H1 (cell line): Measurements from ENCODE around the gene FAM98A. TPM values are rescaled to one million over a fixed set of nuclear protein-coding genes. Genes with fewer than 3 reads are reported as not detected.

ENCODE experiments used
- CTCF ChIA-PET: fragments of 300-600 bp; sonication (Branson Sonifier 250); formaldehyde crosslinking; loops from one replicate; lab custom pipeline; 2021; ENCODE audit not compliant: partially characterized antibody; lab: Charles Lee
- POLR2A ChIA-PET: fragments of 300-600 bp; sonication (Branson Sonifier 250); formaldehyde crosslinking; loops from one replicate; lab custom pipeline; 2021; ENCODE audit warnings: inconsistent platforms; ENCODE audit not compliant: partially characterized antibody; lab: Charles Lee
- DNase-seq, 2 experiments: peaks; one replicate each; pipeline versions ENCODE4 v3.0.0 to v3.0.0-alpha.2; 2010 to 2022; ENCODE audit warnings: low spot score in 2 of 2, low read depth in 1 of 2, mixed read lengths in 1 of 2
- FAIRE-seq: peaks from 2 replicates; lab custom pipeline; 2011; peaks lifted over from hg19 to GRCh38; lab: Jason Lieb, UNC
- H2AFZ ChIP-seq: 2 replicates; pipeline ENCODE4 v1.8.1; 2012; ENCODE audit warnings: low read length, inconsistent platforms
- H2AK5ac ChIP-seq: 2 replicates; pipeline ENCODE4 v1.6.1; 2013; ENCODE audit warnings: low read depth, low read length
- H2BK120ac ChIP-seq: replicated peaks from 2 replicates; pipeline ENCODE3; 2013; ENCODE audit warnings: low read depth, low read length, inconsistent platforms
- H2BK12ac ChIP-seq: 2 replicates; pipeline ENCODE4 v1.6.1; 2013; ENCODE audit warnings: low read depth, low read length
- H2BK15ac ChIP-seq: 2 replicates; pipeline ENCODE4 v1.6.1; 2013; ENCODE audit warnings: low read length
- H2BK20ac ChIP-seq: 2 replicates; pipeline ENCODE4 v1.6.1; 2013; ENCODE audit warnings: low read length
- H2BK5ac ChIP-seq: 2 replicates; pipeline ENCODE4 v1.6.1; 2013; ENCODE audit warnings: low read depth, low read length
- H3K14ac ChIP-seq: 2 replicates; pipeline ENCODE4 v1.6.1; 2013; ENCODE audit warnings: inconsistent platforms; ENCODE audit not compliant: insufficient read length
- H3K18ac ChIP-seq: 2 replicates; pipeline ENCODE4 v1.6.1; 2013; ENCODE audit warnings: low read length; ENCODE audit errors: extremely low read depth
- H3K23ac ChIP-seq: 2 replicates; pipeline ENCODE4 v1.6.1; 2013; ENCODE audit warnings: inconsistent platforms; ENCODE audit not compliant: insufficient read length
- H3K23me2 ChIP-seq: 2 replicates; pipeline ENCODE4 v1.6.1; 2013; ENCODE audit warnings: low read depth, low read length
- H3K27ac ChIP-seq: 2 replicates; pipeline ENCODE4 v1.6.1; 2011; ENCODE audit warnings: low read depth, low read length, inconsistent platforms
- H3K27me3 ChIP-seq, 4 experiments: replicated peaks in 1 of 4; 1 replicate in 1 of 4; 2 replicates in 3 of 4; pipeline versions ENCODE4 v1.6.1 to v1.8.1; 2011 to 2013; ENCODE audit warnings: low read length in 3 of 4, mild to moderate bottlenecking in 3 of 4, inconsistent platforms in 2 of 4, mixed read lengths in 2 of 4, moderate library complexity in 1 of 4; ENCODE audit not compliant: control insufficient read depth in 3 of 4, insufficient read depth in 3 of 4; ENCODE audit errors: extremely low read depth in 1 of 4
- H3K36me3 ChIP-seq, 4 experiments: 2 replicates each; pipeline versions ENCODE4 v1.6.1 to v1.8.1; 2011 to 2013; ENCODE audit warnings: mild to moderate bottlenecking in 4 of 4, low read length in 3 of 4, moderate library complexity in 2 of 4, control low read depth in 1 of 4, inconsistent platforms in 1 of 4; ENCODE audit not compliant: insufficient read depth in 4 of 4, control insufficient read depth in 2 of 4
- H3K4ac ChIP-seq: replicated peaks from 2 replicates; pipeline ENCODE3; 2013; ENCODE audit warnings: low read length, low read depth, mixed read lengths, inconsistent platforms; ENCODE audit not compliant: insufficient read length
- H3K4me1 ChIP-seq, 4 experiments: replicated peaks in 1 of 4; 1 replicate in 1 of 4; 2 replicates in 3 of 4; pipeline versions ENCODE4 v1.6.1 to v1.8.1; 2011 to 2013; ENCODE audit warnings: low read length in 3 of 4, inconsistent platforms in 2 of 4, mixed read lengths in 1 of 4; ENCODE audit not compliant: insufficient read depth in 4 of 4, control insufficient read depth in 3 of 4
- H3K4me2 ChIP-seq, 2 experiments: 2 replicates each; pipeline versions ENCODE4 v1.6.1 to v1.8.1; 2011 to 2013; ENCODE audit warnings: low read depth in 2 of 2, low read length in 2 of 2, control low read depth in 1 of 2, inconsistent platforms in 1 of 2, mild to moderate bottlenecking in 1 of 2; ENCODE audit not compliant: insufficient read depth in 1 of 2
- H3K4me3 ChIP-seq, 4 experiments: fragments of 200-600, 300-600 bp in 1 of 4; sonication (generic), shearing (Covaris generic), sonication (Bioruptor Twin) in 1 of 4; 2 replicates each; pipeline versions ENCODE4 v1.5.1 to v1.8.1; 2011 to 2016; ENCODE audit warnings: low read length in 4 of 4, low read depth in 3 of 4, control low read depth in 2 of 4, inconsistent platforms in 2 of 4, mild to moderate bottlenecking in 2 of 4, mixed read lengths in 1 of 4, moderate library complexity in 1 of 4; ENCODE audit not compliant: insufficient read depth in 2 of 4; ENCODE audit errors: extremely low read depth in 1 of 4
- H3K56ac ChIP-seq: replicated peaks from 2 replicates; pipeline ENCODE3; 2013; ENCODE audit warnings: low read depth, mild to moderate bottlenecking, mixed read lengths, low read length, inconsistent platforms; ENCODE audit not compliant: insufficient read length
- H3K79me1 ChIP-seq: 2 replicates; pipeline ENCODE4 v1.6.1; 2013; ENCODE audit warnings: low read depth, low read length, control low read depth
- H3K79me2 ChIP-seq, 2 experiments: 2 replicates each; pipeline versions ENCODE4 v1.6.1 to v1.8.1; 2012 to 2013; ENCODE audit warnings: low read length in 2 of 2, mild to moderate bottlenecking in 2 of 2, inconsistent platforms in 1 of 2; ENCODE audit not compliant: insufficient read depth in 2 of 2, control insufficient read depth in 1 of 2
- H3K9ac ChIP-seq, 4 experiments: replicated peaks in 1 of 4; 1 replicate in 1 of 4; 2 replicates in 3 of 4; pipeline versions ENCODE4 v1.6.1 to v1.8.1; 2011 to 2013; ENCODE audit warnings: low read depth in 3 of 4, low read length in 3 of 4, control low read depth in 2 of 4, mild to moderate bottlenecking in 2 of 4, moderate library complexity in 2 of 4, inconsistent platforms in 1 of 4; ENCODE audit errors: extremely low read depth in 1 of 4
- H3K9me3 ChIP-seq, 2 experiments: 2 replicates each; pipeline versions ENCODE4 v1.6.1 to v1.8.1; 2012 to 2013; ENCODE audit warnings: mild to moderate bottlenecking in 2 of 2, moderate library complexity in 2 of 2, control low read depth in 1 of 2, inconsistent platforms in 1 of 2, low read depth in 1 of 2, low read length in 1 of 2, mixed read lengths in 1 of 2; ENCODE audit not compliant: insufficient read depth in 2 of 2
- H4K20me1 ChIP-seq, 2 experiments: replicated peaks in 1 of 2; 2 replicates each; pipeline versions ENCODE3 to v1.8.1; 2011 to 2013; ENCODE audit warnings: inconsistent platforms in 2 of 2, low read length in 2 of 2, mild to moderate bottlenecking in 1 of 2; ENCODE audit not compliant: insufficient read depth in 2 of 2, control insufficient read depth in 1 of 2
- H4K5ac ChIP-seq: 2 replicates; pipeline ENCODE4 v1.6.1; 2013; ENCODE audit warnings: low read length, low read depth, mixed read lengths, inconsistent platforms; ENCODE audit not compliant: insufficient read length
- H4K8ac ChIP-seq: 2 replicates; pipeline ENCODE4 v1.8.0; 2013; ENCODE audit warnings: mild to moderate bottlenecking, moderate library complexity, low read length, inconsistent platforms; ENCODE audit not compliant: insufficient read depth; ENCODE audit errors: extremely low read depth
- H4K91ac ChIP-seq: replicated peaks from 2 replicates; pipeline ENCODE3; 2013; ENCODE audit warnings: low read length, mixed read lengths, inconsistent platforms; ENCODE audit not compliant: insufficient read length
- CTCF ChIP-seq, 3 experiments: IDR thresholded peaks; 1 replicate in 2 of 3; 2 replicates in 1 of 3; pipeline versions ENCODE4 v1.5.1 to v1.6.1; 2011; ENCODE audit warnings: low read length in 3 of 3, mild to moderate bottlenecking in 3 of 3, inconsistent platforms in 2 of 3, low read depth in 1 of 3, moderate library complexity in 1 of 3; ENCODE audit not compliant: insufficient read depth in 1 of 3; ENCODE audit errors: control extremely low read depth in 1 of 3
- EZH2 ChIP-seq: fragments of 200-600 bp; sonication (generic); IDR thresholded peaks from 2 replicates; pipeline ENCODE4 v1.7.1; 2012; ENCODE audit warnings: low read depth, mild to moderate bottlenecking, moderate library complexity, low read length, inconsistent platforms; ENCODE audit not compliant: severe bottlenecking
- FOSL1 ChIP-seq: IDR thresholded peaks from 2 replicates; pipeline ENCODE4 v1.6.1; 2011; ENCODE audit warnings: mild to moderate bottlenecking, low read depth, low read length, moderate library complexity; ENCODE audit not compliant: insufficient read depth
- GABPA ChIP-seq: IDR thresholded peaks from 2 replicates; pipeline ENCODE4 v1.6.1; 2011; ENCODE audit warnings: mild to moderate bottlenecking, low read length, moderate library complexity, borderline replicate concordance; ENCODE audit not compliant: insufficient read depth
- JUN ChIP-seq: IDR thresholded peaks from 2 replicates; pipeline ENCODE4 v1.6.1; 2011; ENCODE audit warnings: low read depth, mild to moderate bottlenecking, improper control_type of control experiment, low read length
- POLR2A ChIP-seq, 2 experiments: IDR thresholded peaks; 1 replicate in 1 of 2; 2 replicates in 1 of 2; pipeline ENCODE4 v1.6.1; 2011; ENCODE audit warnings: low read depth in 2 of 2, low read length in 2 of 2, mild to moderate bottlenecking in 2 of 2; ENCODE audit errors: control extremely low read depth in 1 of 2
- POU5F1 ChIP-seq: IDR thresholded peaks from 2 replicates; pipeline ENCODE4 v1.6.1; 2011; ENCODE audit warnings: low read depth, mild to moderate bottlenecking, low read length, moderate library complexity
- RAD21 ChIP-seq, 2 experiments: IDR thresholded peaks in 1 of 2; conservative IDR thresholded peaks in 1 of 2; 2 replicates each; pipeline ENCODE4 v1.6.1; 2011; ENCODE audit warnings: low read depth in 2 of 2, low read length in 2 of 2, improper control_type of control experiment in 1 of 2, inconsistent platforms in 1 of 2, mild to moderate bottlenecking in 1 of 2, moderate library complexity in 1 of 2
- RBBP5 ChIP-seq: IDR thresholded peaks from 2 replicates; pipeline ENCODE4 v1.7.1; 2012; ENCODE audit warnings: low read depth, mild to moderate bottlenecking, inconsistent platforms, low read length, moderate library complexity, borderline replicate concordance
- SRF ChIP-seq: IDR thresholded peaks from 2 replicates; pipeline ENCODE4 v1.6.1; 2011; ENCODE audit warnings: mild to moderate bottlenecking, low read depth, low read length, moderate library complexity
- YY1 ChIP-seq: IDR thresholded peaks from 2 replicates; pipeline ENCODE4 v1.6.1; 2011; ENCODE audit warnings: low read depth, mild to moderate bottlenecking, low read length
- WGBS, 2 experiments: shearing (Covaris generic) in 1 of 2; methylation state at CpG; one replicate each; pipeline versions ENCODE4 v1.1.6 to v1.1.7; 2013 to 2015; ENCODE audit warnings: low lambda C conversion rate in 2 of 2, mixed read lengths in 2 of 2, inconsistent platforms in 1 of 2, low coverage in 1 of 2, missing lambda C conversion rate in 1 of 2; ENCODE audit not compliant: insufficient replicate concordance in 2 of 2, insufficient coverage in 1 of 2, insufficient read length in 1 of 2; ENCODE audit errors: extremely low coverage in 1 of 2, missing lambda C conversion rate in 1 of 2; 5-methylcytosine and 5-hydroxymethylcytosine counted together
- polyA plus RNA-seq, 7 experiments: library from polyadenylated mRNA; depleted of rRNA in 3 of 7; stranded (reverse) in 5 of 7; unstranded in 2 of 7; fragments of >200 nt in 5 of 7; fragments of 200-250 nt in 2 of 7; gene quantifications; 1 replicate in 5 of 7; 2 replicates in 1 of 7; 4 replicates in 1 of 7; pipeline versions ENCODE4 v1.2.1 to v1.2.3, GENCODE V29; 2011 to 2013; ENCODE audit warnings: missing spikeins in 2 of 7, mixed read lengths in 2 of 7
- total RNA-seq: library from RNA; stranded (reverse); fragmentation: NEBNext Ultra II Directional; extraction: Animal tissue kit (Norgen Biotek cat#: 25700); gene quantifications from 2 replicates; pipeline ENCODE4 v1.2.1, GENCODE V29; 2021

The FAM98A gene
- total and polyA plus RNA-seq, 2 of the 8 experiments (the other 6 are each of a cell fraction or from before 2014, with no cell fraction given), result 53.2 to 103 TPM

GRCh38 chr2:33579227-33579626 lies 19.9 kb downstream of the FAM98A start:
- POLR2A ChIA-PET, result no interaction called here
- Histone ChIP-seq H3K9me3 (no peaks in the 10 kb centered on the region), H3K14ac (no peak overlapping the region), H3K18ac (no peak overlapping the region), H4K8ac (no peak overlapping the region), H2BK15ac (no peak overlapping the region), H4K91ac (no peak overlapping the region), H3K4me1 (peaks cover 0 to 9% (median 6%) of the 10 kb centered on the region in 4 experiments; a peak in 4 of 7 replicates), H3K27me3 (no peaks in the 10 kb centered on the region), H2BK12ac (no peak overlapping the region), H3K4me2 (no peak overlapping the region), H3K4me3 (no peak overlapping the region), H4K20me1 (no peaks in the 10 kb centered on the region), H3K23ac (no peak overlapping the region), H4K5ac (no peak overlapping the region), H2AFZ (no peak overlapping the region), H3K79me2 (0 out of 4 replicates have a peak, but pooled peaks cover 0 to 3% of the 10 kb centered on the region in 2 experiments), H3K79me1 (no peaks in the 10 kb centered on the region), H3K27ac (no peak overlapping the region), H3K36me3 (no peaks in the 10 kb centered on the region; a peak in 1 of 8 replicates), H2AK5ac (no peak overlapping the region), H2BK120ac (no peak overlapping the region), H2BK20ac (no peak overlapping the region), H2BK5ac (no peak overlapping the region), H3K23me2 (no peaks in the 10 kb centered on the region), H3K4ac (no peak overlapping the region), H3K9ac (no peak overlapping the region), H3K56ac (no peak overlapping the region)
- 80% methylated on average over 5 of the region's 5 CpGs; no CpG with 5 or more reads in 1 of the 2 experiments for WGBS, 2 experiments
- no peak for DNase-seq
- CTCF ChIA-PET, result interaction anchor here (0.6 to 1.4 kb wide), 4 partner anchors 15 to 166 kb away, joined by 3 to 4 read pairs (median 3); no protein-coding TSS in a partner anchor
- FAIRE-seq, result no peak
- TF ChIP-seq RBBP5, result no peak
- TF ChIP-seq EZH2, result no peak
- TF ChIP-seq GABPA, result no peak
- no peak for TF ChIP-seq CTCF (IDR thresholded peaks at IDR 0.05; ENCODE audit: control extremely low read depth in 1 of 3, insufficient read depth in 1 of 3, low read depth in 1 of 3, low read length in 3 of 3)
- no peak for TF ChIP-seq RAD21 (IDR thresholded peaks at IDR 0.05 in 1 of 2, conservative IDR thresholded peaks at IDR 0.05 in 1 of 2; ENCODE audit: low read depth in 2 of 2, low read length in 2 of 2)
- no peak for TF ChIP-seq FOSL1
- TF ChIP-seq SRF, result no peak
- no peak for TF ChIP-seq JUN
- no peak for TF ChIP-seq YY1
- no peak for TF ChIP-seq POU5F1
- no peak for TF ChIP-seq POLR2A (IDR thresholded peaks at IDR 0.05; ENCODE audit: control extremely low read depth in 1 of 2, low read depth in 2 of 2, low read length in 2 of 2)
